Inflammatory macrophage treated with lipopolysaccharide for 4 hours (primary cell): ENCODE data around the gene DPH5.

Source experiments
- DNase-seq: peaks from one replicate; pipeline ENCODE4 v3.0.0-alpha.2; 2020

Gene DPH5

DNA sequence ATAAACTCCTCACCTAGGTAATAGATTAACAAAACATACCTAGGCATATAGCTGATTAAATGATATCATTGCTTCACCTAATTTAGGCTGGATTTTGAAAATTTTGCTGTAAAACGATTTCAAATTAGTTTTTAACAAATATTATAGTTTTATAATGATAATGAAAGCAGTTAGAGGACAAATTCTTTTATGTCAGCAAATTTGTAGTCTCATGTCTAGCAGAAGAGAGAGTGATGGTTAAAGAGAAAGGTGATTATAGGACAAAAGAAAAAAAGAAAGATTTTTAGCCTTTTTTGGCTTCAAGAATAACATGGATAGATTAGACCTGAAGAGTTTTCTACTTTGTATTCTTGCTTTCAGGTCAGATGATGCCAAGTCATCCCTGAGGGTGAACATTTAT lies 3.6 kb upstream of the DPH5 start:
- no peak for DNase-seq

DNA sequence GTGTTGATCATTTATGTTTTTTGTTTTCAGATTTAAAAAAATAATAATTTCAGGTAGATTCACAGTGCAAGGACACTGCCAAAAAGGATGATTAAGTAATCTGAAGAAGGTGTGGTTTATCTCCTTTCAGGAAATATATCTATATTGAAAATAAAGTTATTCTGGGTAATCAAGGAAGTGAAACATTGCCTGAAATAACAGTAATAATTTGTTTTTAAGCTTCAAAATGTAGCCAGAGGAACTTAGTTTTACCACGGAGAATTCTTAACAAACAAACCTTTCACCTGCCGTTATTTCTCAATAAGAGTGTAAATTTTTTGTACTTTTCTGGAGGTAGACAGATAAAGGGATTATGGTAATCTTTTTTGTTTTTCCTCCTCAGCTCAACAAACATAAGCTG lies 2.9 kb upstream of the DPH5 start:
- no peak for DNase-seq

DNA sequence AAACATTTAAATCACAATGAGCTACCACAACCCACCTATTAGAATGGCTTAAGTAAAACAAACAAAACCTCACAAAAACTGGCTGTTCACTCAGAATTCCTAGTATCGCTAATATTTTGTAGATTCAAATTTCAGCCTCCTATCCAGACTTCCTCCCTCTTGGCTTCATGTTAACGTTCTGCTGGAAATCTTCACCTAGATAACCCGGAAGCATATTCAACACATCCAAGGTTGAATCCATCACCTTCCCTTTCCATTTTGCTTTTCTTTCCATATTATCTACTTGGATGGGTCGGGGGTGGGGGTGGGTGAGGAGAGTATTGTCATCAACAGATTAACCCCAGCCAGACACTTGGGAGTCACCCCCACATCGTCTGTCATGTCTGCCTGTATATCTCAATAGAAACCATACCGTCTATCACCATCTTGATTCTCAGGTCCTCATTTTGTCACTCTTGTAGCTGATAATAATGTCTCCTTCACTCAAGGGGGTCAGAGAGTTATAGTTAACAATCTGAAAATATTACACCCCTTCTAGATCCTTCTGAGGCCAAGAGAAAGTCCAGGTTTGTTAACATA lies 1.7 kb upstream of the DPH5 start:
- DNase-seq = no peak

DNA sequence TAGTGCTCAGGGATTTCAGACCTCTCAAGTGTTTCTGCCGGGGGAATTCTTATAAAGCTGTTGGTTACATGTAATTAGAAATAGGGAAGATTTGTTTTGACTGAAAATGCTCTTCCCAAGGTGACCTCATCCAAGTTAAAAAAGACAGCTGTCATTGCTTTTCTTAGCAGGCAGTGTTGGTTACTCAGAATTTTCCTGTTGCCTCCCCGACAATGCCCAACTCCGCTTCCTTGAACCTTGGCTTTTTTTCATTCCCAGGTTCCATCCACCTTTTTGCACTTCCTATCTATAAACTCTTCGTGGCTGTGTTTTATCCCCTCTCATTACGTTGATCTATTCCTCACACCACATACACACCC lies 825 bp upstream of the DPH5 start:
- no peak for DNase-seq

DNA sequence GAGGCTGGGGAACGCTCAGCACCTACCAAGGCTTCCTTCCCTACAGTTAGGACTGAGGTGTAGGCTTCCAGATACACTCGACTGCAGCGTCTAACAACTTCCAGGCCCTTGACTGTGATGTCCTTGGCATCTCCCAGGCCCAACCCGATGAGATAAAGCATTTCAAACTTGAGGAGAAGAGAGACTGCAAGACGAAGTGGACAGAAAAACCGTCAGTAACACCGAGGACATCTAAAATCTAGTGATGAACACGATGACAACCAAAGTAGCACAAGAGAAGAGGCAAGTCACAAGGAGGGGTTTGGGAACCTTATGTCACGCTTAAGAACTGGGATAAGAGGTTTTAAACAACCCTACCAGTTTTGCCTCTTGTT lies 314 bp downstream of the DPH5 start:
- DNase-seq = no peak

DNA sequence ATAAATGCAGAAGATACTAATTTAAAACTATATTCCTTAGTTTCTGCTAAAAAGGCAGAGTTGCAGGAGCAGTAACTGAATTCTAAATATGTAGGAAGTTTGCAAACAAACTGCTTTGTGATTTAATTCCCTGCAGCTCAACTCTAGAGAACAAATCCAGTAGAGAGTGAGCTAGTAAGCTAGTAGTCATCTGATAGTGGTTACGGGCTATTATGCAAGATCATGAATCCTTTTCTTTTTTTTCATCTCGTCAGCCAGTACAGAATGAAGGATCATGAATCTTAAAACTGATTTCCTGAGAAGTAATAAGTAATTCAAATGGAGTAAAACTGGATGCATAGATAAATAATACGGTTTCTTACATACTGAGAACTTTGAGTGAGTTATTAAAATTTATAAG lies 3.3 kb downstream of the DPH5 start:
- peak; percentile 42 for DNase-seq

DNA sequence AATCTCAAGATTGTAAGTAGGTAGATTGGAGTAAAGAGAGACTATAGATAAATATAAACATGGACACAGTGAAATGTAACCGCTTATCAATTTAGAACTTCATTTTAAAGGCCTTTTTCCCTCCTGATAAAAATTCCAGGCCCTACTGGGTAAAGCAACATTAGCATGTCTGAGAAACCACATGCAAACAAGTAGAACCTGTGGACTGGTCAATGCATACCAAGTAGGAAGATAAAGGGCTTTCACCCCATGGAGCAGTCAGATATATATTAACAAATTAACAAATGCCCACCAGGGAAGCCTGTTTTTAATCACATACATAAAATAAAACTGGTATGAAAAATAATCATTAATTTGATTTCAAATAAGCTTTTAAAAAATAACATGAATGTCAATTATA lies 8.1 kb downstream of the DPH5 start:
- no peak for DNase-seq

DNA sequence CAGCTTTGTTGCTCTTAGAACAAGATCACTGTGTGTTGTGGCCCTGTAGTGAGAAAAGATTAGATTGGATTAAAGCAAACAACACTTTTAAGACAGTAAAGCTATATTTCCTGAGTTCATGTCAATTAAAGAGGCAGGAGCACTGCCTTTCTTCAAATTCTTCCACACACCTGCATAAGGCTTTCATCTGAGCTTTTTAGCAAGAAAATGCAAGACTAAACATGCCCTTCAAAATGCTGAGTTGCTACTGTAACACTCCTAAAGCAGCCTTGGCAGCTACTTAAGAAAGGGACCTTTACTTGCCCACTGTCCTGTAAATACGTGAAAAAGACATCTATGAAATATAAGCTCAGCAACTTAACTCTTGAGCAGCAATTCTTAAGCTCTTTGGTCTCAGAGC lies 11.8 kb downstream of the DPH5 start:
- no peak for DNase-seq

DNA sequence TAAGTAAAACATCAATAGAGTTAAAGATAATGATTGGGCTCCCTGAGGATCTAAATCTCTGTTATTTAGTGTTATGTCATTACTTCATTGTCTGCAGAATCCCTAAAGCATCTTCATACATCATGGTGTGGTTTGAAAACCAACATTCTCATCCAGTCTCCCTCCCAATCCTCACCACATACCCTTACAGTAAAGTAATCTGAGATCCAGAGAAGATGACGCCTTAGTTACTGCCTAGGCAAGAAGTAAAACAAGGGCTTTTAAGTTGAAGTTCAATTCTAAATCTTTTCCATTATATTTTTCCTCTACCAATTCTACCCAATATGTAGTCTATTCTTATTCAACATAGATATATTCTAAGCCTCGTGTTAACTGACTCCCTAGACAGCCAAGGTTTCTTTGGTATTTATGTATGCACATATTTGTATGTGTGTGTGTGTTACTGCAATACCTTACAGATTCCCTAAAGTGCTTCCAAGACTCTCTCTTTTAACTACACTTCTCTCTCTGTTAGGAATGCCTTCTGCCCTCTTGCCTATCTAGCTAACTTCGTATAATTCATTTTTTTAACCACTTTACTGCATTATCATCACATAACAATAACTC lies 17.3 kb downstream of the DPH5 start:
- no peak for DNase-seq

DNA sequence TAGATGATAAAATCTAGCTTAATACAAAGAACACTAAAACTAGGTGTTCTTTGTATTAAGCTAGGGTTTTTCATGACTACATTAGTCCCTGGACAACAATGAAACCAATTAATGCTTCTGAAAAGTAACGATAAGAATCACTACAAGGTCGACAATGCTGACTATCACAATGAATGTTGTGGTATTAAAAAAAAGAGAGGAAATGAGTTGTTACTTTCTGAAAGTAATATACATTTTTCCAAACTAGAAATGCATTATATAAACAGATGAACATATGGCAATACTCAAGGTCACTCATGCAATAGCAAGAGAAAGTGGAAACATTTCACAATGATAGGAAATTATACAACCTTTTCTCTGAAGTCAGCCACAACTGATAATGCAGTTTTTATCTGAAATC lies 19.0 kb downstream of the DPH5 start:
- peak; percentile 30 for DNase-seq

DNA sequence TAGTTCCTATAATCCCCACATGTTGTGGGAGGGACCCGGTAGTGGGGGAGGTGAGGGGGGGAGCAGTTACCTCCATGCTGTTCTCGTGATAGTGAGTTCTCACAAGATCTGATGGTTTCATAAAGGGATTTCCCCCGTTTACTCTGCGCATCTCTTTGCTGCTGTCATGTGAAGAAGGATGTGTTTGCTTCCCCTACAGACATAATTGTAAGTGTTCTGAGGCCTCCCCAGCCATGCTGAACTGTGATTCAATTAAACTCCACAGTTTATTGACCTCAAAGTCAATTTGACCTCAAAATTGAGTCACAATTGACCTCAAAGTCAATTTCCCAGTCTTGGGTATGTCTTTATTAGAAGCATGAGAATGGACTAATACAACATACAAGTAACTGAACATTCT lies 19.7 kb downstream of the DPH5 start:
- DNase-seq = no peak

DNA sequence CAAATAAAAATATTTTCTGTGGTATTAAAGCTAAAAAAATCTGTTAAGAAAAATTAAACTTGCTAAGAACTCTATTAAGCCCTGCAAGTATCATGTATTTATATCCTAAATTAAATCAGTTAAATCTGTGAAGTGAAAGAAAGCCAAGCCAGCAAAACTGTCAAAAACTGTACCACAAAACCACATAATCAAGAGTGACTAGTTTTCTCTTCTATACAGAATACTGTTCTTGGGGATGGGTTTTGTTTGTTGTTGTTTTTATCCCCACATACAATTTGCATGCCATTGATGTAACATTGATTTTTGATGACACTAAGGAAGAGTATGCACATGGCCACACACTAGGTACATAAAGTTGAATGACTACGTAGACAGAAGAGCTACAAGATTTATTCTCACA lies 20.4 kb downstream of the DPH5 start:
- no peak for DNase-seq

DNA sequence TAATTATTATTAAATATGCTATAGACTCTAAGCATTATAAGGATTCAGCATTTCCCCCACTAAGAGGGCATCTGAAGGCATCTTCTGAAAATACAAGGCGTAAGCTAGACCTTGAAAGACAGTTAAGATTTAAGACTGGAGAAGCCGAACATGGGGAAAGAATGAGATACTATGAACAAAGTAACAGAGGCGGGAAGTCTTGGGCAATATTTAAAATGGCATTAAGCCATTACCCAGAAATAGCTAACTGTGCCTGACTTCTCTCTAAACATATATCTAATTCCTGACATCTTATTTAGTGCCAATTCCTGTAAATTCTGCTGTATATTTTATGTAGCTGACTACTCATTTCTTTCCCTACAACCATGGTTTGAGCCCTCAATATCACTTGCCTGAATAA lies 20.9 kb downstream of the DPH5 start:
- peak; percentile 41 for DNase-seq

DNA sequence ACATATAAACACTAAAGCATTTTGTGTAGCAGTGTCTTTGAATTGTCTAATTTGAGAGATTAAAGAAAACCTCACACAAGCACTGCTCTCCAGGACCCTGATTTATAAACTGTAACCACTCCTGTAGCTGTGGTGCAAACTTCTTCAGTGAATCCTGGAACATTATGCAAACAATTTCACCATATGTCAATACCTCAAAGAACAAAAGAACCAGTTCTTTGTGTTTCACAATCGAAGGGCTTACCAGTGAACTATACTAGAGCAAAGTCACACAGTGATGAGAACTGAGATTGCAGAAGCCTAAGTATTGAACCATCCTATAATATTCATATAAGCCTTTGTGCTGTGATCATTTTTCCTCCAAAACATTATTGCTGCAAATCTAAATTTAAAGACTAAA lies 21.5 kb downstream of the DPH5 start:
- DNase-seq = peak; percentile 56

DNA sequence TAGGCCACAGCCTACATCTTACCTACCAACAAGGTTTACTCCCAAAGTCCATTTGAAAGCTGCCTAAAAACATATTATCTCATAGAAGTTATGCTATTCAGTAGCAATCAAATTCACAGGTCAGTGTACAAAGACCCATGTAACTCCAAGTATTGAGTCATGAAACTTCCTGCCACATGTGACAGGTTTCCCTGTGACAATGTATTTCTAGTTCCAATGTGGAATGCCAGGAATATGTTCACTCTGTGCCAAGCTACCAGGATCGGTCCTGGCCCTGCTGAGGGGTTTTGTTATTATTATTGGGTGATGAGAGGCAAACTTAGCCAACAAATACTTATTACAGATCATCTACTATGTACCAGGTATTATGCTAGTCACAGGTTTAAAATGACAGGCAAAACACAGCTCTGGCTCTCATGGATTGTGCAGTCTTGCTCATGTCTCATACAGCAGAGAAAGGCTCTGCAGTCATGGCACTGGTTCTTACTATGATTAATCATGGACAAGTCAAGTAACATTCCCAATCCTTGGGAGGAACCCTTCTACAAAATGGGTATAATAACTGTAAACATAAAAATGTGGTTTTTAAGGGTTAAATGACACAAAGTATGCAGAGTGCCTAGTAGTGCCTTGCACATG lies 22.5 kb downstream of the DPH5 start:
- DNase-seq = no peak

DNA sequence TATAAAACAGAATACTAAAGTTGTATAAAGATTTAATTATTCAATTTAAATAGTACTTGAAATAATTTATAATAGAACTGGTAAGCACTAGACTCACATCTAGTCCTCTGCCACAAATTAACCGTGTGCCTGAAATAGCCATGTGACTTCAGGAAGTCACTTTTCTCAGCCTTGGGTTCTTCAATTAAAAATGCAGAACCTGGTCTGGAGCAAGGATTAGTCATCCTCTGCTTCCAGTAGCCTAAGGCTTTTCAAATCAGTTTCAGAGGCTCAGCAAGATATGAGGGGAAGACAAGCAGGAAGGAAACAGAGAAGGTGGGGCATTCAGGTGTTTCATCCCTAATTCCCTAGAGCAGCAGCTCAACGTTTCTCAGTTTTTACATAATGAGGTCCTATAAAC lies 23.0 kb downstream of the DPH5 start:
- DNase-seq = peak; percentile 76

DNA sequence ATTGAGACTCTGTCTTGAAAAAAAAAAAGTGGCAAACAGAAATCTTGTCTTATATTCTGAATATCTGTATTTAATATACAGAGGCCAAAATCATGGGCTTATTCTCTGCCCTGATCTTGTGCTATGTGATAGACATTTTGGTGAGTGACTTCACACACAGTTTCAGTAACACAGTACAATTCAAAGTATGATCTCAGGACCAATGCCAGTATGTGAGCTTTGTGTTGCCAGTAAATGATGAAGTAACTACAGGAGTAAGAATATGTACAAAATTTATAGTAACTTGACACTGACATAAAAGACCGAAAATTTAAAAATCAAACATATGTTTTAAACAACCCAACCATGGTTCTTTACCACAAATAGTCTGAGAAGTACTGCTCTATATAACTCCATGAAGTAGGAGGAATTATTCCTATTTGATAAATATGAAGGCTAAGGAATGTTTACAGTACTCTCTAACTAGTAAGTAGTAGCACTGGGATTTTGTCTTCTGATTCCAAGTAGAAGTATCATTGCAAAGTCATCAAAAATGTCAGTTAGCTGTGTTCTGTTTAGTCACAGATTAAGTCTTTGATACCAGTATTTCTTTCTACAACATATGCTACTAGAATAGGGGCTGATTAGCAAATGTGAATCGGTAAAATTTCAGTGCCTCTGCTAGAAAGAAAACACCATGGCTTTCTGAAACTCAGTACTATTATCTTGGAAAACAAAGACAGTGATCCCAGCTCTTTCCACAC lies 25.3 kb downstream of the DPH5 start:
- no peak for DNase-seq

DNA sequence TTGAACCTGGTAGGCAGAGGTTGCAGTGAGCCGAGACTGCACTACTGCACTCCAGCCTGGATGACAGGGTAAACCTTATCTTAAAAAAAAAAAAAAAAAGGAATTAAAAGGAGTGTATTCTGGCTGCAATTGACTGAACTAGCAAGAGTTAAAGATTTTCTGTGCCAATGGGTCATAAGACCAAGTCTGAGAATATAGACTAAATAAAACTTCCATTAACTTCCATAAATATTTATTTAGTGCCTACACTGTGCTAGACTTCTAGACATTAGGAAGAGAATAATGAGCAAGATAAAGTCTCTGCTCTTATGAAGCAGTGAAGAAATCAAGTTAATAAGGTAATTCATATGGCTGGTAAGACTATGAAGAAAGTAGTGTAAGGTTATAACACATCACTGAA lies 27.2 kb downstream of the DPH5 start:
- DNase-seq = no peak

DNA sequence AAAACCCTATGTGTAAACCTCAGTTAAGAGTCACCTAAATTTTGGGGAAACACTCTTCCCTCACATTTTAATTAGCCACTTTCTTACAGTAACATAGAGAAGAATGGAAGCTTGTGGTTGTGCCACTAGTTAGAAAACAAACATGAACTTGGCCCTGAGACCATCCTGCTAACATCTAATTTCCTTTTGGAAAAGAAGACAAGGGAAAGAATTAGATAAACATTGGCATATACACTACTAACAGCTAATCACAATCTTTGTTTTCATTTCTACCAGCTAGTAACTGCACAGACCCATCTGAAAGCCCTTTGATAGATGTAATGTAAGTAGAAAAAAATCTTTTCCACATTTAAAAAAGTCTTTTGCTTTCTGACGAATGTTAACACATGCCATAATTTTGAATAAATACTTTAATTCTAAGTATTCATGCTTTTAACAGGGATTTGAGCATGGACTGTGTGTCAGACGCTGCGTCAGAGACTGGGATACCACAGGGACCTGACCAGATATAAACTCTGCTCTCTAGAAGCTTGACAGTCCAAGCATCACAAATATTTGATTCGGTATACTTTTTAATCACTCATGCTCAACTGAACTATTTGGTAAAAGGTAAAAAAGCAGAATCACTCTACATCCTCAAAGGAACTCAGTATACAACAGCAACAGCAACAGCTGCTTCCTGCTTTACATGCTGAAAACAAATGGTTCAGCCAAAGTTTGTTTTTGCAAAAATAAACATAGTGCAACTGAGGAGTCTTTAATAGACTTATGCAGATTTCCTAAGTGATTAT lies 30.2 kb downstream of the DPH5 start:
- DNase-seq = no peak

DNA sequence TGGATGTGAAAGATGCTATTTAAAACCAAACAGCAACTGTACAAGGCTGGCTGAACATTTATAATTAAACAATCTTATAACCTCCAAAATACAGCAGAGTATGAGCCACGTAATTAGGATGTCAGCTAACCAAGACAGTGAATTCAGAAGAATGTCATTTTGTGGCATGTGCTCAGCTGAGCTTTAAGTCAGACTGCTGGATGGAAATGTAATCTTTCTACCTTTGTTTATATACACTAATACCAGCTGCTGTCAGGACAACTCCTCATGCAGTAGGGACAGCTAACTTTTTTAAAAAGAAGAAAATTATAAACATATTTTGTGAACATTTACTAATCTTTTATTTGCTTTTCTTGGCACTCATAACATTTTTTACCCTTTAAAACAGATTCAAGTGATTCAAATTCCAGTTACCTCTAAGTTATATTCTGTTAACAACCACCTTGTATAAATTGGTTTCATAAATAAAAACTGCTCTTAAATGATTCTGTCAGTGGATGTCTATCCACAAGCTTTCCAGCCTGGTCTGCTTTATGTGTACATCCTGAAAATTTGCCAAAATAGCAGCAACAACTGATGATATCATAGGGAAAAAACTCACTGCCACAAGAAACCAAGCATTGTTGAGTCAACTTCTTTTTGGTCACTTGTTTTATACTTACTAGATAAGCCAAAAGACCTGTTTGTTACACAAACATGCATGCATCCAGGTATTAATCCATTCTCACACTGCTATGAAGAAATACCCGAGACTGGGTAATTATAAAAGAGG lies 36.1 kb downstream of the DPH5 start:
- DNase-seq = no peak

DNA sequence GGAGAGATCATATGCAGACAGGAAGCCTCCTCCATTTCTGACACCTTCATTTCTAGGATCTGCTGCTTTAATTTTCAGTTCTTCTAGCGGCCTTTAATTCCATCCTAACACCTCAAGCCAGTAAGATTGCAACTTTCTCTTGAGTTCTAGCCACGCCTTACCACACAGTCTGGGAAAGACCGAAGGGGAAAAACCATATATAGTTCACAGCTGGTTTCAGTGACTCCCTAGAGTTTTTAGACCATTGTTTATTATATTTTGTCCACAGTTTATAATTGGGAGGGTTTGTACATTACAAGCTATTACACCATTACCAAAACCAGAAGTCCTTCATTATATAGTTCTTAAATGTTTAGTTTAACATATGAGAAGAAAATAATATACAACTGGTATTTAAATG lies 37.5 kb downstream of the DPH5 start:
- no peak for DNase-seq

DNA sequence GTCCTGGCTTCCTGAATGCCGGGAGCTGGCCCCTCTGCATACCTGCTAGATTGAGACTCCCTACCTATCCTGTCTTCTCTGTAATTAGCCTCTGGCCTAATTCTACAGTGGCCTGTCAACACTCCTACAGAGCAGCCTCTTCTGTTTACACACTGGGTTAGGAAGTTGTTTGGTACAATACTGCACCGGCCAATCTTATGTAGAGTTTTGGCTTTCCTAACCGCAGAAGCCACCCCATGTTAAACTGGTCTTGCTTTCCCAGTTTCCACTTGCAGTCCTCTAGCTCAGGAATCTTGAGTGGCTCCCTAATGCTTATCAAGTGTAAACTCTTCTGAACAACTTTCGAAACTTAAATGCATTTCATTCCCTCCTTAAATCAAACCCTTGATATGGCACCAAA lies 42.8 kb downstream of the DPH5 start:
- DNase-seq = no peak

DNA sequence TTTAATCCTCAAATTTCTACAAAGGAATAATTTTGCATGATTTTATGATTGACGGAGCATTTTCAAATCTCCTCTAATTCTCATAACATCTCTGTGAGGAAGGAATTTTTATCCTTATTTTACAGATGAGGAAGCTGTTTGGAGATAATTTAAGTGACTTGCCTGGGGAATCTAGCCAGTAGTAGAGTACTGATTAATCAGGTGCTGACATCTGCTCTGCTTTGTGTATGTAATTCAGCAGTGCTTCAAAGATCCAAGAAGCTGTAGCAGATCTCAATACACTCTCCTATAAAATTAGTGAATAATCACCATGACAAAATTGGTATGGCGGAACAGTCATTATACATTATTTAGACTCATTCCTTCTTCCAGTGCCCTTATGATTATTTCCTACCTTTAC lies 46.0 kb downstream of the DPH5 start:
- no peak for DNase-seq
